Retinal pigment epithelial cell (primary cell): ENCODE results near the gene NPM1.

ENCODE experiments used
- DNase-seq: peaks from one replicate; pipeline ENCODE4 v3.0.0-alpha.2; 2010; ENCODE audit warnings: low read depth
- H3K4me3 ChIP-seq: 2 replicates; pipeline ENCODE4 v1.5.1; 2011; ENCODE audit warnings: mild to moderate bottlenecking, low read length, control low read depth, moderate library complexity
- CTCF ChIP-seq: conservative IDR thresholded peaks from 2 replicates; pipeline ENCODE4 v1.5.1; 2011; ENCODE audit warnings: low read depth, low read length, control low read depth, inconsistent platforms

The NPM1 gene

GRCh38 chr5:171447226-171447625, 59.6 kb downstream of the NPM1 start:
- TF ChIP-seq CTCF, result no peak
- no peak for DNase-seq
- H3K4me3 ChIP-seq, result no peak overlapping the region

- no peak for DNase-seq
- H3K4me3 ChIP-seq, result no peak overlapping the region
- no peak for TF ChIP-seq CTCF
Measured at GRCh38 chr5:171449426-171449825, 61.8 kb downstream of the NPM1 start.

- peak; percentile 25 for DNase-seq
- no peak for TF ChIP-seq CTCF
- H3K4me3 ChIP-seq, result peak overlapping the region; percentile 11
Measured at GRCh38 chr5:171450423-171451331, 63.0 kb downstream of the NPM1 start.

GRCh38 chr5:171451421-171451820, 63.8 kb downstream of the NPM1 start:
- H3K4me3 ChIP-seq, result no peak overlapping the region
- TF ChIP-seq CTCF, result no peak
- no peak for DNase-seq

- DNase-seq, result no peak
- no peak for TF ChIP-seq CTCF
- H3K4me3 ChIP-seq, result no peak overlapping the region
Measured at GRCh38 chr5:171453056-171453725, 65.5 kb downstream of the NPM1 start.

- no peak for DNase-seq
- no peak for TF ChIP-seq CTCF
- no peak overlapping the region for H3K4me3 ChIP-seq
Measured at GRCh38 chr5:171453988-171454387, 66.3 kb downstream of the NPM1 start.
